HAP-1 (cell line): ENCODE data around the gene AXIN1.
A peak's percentile ranks its signal among the peaks of the same experiment; 100 is the strongest.
"Not testable (repeated sequence)": the region's sequence is repeated elsewhere in the genome, so short reads cannot be mapped to it uniquely, and the experiment has no call there.

Source experiments
- DNase-seq, 2 experiments: peaks; one replicate each; pipeline ENCODE4 v3.0.0-alpha.2; 2016 to 2020; ENCODE audit warnings: low spot score in 2 of 2
- H3K27me3 ChIP-seq: fragments of 250-450 bp; sonication (Bioruptor Pico); 2 replicates; pipeline ENCODE4 v1.5.1; 2020; ENCODE audit warnings: low read depth, mild to moderate bottlenecking, moderate library complexity
- H3K36me3 ChIP-seq: fragments of 250-450 bp; sonication (Bioruptor Pico); replicated peaks from 2 replicates; pipeline ENCODE4 v1.5.1; 2020; ENCODE audit warnings: mild to moderate bottlenecking
- H3K4me1 ChIP-seq: fragments of 250-450 bp; sonication (Bioruptor Pico); 2 replicates; pipeline ENCODE4 v1.5.1; 2020; ENCODE audit warnings: mild to moderate bottlenecking
- H3K4me3 ChIP-seq: fragments of 250-450 bp; sonication (Bioruptor Pico); 2 replicates; pipeline ENCODE4 v1.5.1; 2020; ENCODE audit warnings: mild to moderate bottlenecking, moderate library complexity
- H3K9me3 ChIP-seq: fragments of 250-450 bp; sonication (Bioruptor Pico); 2 replicates; pipeline ENCODE4 v1.5.1; 2020; ENCODE audit warnings: mild to moderate bottlenecking, moderate library complexity
- in situ Hi-C: fragments of 300-500 bp; cut with MboI; formaldehyde crosslinking; loops from 3 replicates; pipeline ENCODE4 v1.14.3; 2020; ENCODE audit warnings: low sequenced_read_pairs, inconsistent platforms, mixed read lengths

The AXIN1 gene

DNA sequence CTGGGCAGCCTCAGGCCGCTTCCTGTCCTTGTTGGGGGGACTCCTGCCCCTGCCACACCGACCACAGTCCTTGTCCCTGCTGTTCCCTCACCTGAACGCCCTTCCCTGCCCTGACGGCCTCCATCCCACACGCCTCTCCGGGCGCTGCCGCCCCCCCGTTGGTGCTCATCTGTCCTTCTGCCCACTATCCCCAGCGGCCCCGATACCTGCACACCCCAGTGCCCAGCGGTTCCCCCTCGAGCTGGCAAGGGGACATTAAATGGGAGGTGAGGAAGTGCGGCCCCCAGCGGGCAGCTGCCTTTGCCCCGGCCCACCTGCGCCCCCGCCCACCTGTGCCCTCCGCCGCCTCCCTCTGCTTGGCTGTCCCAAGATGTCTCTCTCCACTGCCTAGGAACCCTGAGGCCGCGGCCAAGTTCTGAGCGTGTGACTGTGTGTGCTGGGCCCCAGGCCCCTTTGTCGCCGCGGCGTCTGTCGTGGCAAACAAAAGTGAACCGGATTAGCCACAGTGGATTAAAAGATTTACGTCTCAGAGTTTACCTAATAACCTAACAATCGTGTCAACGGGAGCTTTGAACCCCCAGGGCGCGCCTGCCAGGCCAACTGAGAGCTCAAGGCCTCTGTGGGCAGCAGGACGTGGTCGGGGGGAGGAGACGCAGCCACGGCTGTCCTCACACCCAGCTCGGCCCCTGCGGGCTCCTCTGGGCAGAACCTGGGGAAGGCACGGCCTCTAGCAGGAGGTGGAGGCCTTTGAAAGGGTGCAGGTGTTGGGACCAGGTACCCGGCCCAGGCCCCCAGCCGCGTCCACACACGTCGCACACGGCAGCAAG, 7.6 kb upstream of the AXIN1 start:
- H3K9me3 ChIP-seq, result no peaks in the 10 kb centered on the region
- H3K27me3 ChIP-seq, result no peaks in the 10 kb centered on the region
- H3K4me3 ChIP-seq, result no peak overlapping the region
- no peaks in the 10 kb centered on the region for H3K36me3 ChIP-seq
- DNase-seq, result peak; percentile 81 to 87
- in situ Hi-C loops, result no loop called here
- H3K4me1 ChIP-seq, result peaks cover 10% of the 10 kb centered on the region

DNA sequence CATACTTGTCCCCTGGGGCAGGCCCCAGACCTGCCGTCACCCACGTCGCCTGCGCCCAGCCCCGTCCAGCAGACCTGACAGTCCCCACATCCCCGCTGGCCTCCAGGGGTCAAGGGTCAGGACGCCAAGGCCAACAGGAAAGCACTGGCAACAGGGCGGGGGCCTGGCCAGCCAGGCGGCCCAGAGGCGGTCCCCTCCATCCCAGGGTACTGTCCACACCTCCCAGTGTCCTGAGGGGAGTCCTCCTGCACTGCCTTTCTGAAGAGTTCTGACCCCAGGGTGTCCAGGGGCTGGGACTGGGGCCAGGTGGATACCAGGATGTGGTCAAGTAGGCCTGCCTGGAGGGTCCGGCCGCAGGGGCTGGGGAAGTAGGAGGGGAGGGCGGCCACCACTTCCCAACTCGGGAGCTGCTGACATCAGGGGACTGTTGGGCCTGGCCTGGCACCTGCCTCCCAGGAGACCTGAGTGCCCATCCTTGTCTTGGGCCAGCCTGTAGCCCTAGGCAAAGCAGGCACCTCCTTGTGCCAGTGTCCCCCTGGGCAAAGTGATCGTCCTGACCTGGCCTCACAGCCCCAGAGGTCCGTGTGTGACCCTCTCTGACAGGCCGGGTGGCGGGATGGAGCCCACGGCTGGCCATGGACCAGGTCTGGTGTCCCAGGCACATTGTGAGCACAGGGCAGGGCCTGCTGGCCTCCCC, 6.7 kb upstream of the AXIN1 start:
- H3K4me3 ChIP-seq, result no peak overlapping the region
- no peaks in the 10 kb centered on the region for H3K9me3 ChIP-seq
- in situ Hi-C loops, result no loop called here
- no peaks in the 10 kb centered on the region for H3K36me3 ChIP-seq
- H3K27me3 ChIP-seq, result no peaks in the 10 kb centered on the region
- DNase-seq, result no peak
- peaks cover 10% of the 10 kb centered on the region for H3K4me1 ChIP-seq

GRCh38 chr16:356741-357140, 4.2 kb upstream of the AXIN1 start:
- DNase-seq, result no peak
- no peaks in the 10 kb centered on the region for H3K27me3 ChIP-seq
- in situ Hi-C loops, result no loop called here
- no peaks in the 10 kb centered on the region for H3K9me3 ChIP-seq
- peaks cover 15% of the 10 kb centered on the region for H3K4me1 ChIP-seq
- H3K36me3 ChIP-seq, result no peaks in the 10 kb centered on the region
- no peak overlapping the region for H3K4me3 ChIP-seq

DNA sequence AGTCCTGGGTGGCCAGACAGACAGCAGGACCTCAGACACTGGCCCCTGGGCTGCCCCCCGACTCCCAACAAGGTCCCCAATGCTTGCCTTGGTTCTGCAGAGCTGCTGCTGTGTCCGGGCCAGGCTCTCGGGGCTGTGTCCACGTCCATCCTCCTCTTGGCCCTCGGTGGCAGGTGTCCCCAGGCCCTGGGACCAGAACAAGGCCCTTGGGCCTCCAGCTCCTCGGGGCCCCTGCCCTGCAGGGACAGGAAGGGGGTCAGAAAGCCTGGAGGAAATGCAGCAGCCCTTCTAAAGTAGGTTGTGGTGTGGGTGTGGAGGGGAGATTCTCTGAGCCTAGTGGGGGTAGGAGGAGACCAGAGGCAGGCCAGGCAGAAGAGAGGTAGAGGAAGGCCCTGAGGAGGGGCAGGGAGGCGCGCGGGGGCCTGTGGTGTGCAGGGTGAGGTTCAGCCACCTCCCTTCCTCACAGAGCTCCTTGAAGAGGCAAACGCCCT, 2.5 kb upstream of the AXIN1 start:
- DNase-seq, result no peak
- in situ Hi-C loops, result no loop called here
- H3K9me3 ChIP-seq, result no peaks in the 10 kb centered on the region
- peaks cover 9% of the 10 kb centered on the region; the same call in 1 of the 2 replicates for H3K36me3 ChIP-seq
- H3K4me3 ChIP-seq, result no peak overlapping the region
- no peaks in the 10 kb centered on the region for H3K27me3 ChIP-seq
- peaks cover 9% of the 10 kb centered on the region for H3K4me1 ChIP-seq

- in situ Hi-C loops, result no loop called here
- H3K4me1 ChIP-seq, result peaks cover 4% of the 10 kb centered on the region; the same call in 1 of the 2 replicates
- DNase-seq, result no peak
- peaks cover 11% of the 10 kb centered on the region; the same call in 1 of the 2 replicates for H3K36me3 ChIP-seq
- H3K4me3 ChIP-seq, result no peak overlapping the region
- H3K27me3 ChIP-seq, result no peaks in the 10 kb centered on the region
- no peaks in the 10 kb centered on the region for H3K9me3 ChIP-seq
These were observed 1.9 kb upstream of the AXIN1 start for GRCh38 chr16:354291-354881.

DNA sequence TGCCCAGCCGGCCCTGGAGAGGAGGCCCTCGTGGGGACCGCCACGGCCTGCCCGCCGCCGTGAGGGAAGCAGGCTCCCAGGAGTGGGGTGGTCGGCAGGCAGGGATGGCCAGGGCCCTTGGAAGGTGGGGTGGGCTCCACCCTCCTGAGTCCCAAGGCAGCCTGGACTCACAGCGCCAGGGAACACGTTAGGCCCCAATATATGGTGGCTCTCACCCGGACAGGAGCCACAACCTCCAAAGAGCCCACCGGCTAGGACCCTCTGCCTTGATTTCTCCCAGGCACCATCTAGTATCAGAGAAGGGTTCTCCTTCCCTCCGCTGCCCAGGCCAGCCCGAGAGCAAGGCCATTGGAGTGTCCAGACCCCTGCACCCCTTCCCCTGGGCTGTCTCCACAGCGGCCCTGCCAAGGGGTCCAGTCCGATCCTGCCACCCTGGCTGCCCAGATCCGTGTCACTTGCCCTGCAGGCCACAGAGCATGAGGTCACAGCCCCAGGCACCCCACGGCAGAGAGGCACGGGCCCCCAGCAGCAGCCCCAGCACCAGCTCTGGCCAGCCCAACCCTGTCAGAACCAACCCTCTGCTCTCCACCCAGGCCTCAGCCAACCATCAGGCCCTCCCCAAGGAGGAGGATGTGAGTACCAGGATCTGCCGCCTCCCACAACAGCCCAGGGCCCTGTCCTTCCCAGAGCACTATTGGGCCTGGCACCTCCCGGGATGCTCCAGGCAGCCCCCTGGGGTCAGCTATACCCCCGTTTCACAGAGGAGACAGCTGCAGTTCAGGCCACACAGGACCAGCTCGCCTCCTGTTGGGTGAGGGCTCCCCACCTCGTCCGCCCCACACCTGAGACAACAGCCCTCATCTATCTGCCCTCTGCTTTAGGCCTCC, 1.1 kb upstream of the AXIN1 start:
- in situ Hi-C loops, result no loop called here
- peak overlapping the region; percentile 28 for H3K4me3 ChIP-seq
- no peaks in the 10 kb centered on the region for H3K27me3 ChIP-seq
- H3K9me3 ChIP-seq, result no peaks in the 10 kb centered on the region
- no peak for DNase-seq
- H3K4me1 ChIP-seq, result peaks cover 4% of the 10 kb centered on the region; the same call in 1 of the 2 replicates
- H3K36me3 ChIP-seq, result peaks cover 11% of the 10 kb centered on the region

DNA sequence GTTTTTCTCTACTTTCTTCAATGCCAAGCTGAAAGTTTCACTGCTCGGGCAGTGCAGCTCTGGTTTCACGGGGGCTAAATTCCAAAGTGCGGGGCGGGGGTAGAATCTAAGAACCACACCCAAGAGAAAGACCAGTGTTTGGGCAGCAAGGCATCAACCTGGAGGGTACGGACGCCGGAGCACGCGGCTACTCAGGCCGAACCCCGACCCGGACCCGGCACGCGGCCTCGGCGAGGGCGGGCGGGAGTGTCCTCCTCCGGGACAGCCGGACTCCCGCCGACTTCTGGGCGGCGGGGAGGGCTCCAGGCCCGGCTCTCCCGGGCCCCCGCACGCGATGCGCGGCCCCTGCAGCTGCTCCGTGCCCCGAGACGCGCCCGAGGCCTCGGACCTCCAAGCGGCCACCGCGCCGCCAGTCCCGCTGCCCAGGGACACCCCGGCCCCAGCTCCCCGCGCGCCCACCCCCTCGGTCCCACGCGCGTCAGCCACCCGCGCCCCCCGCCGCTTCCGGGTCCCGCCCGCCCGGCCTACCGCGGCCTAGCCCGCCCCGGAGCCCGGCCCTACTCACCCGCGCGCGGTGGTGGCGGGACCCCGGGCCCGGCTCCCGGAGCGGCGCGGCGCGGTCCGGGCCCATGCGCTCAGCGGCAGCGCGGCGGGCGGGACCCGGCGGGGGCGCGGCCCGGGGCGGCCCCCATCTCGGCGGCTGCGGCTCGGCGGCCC, 561 bp downstream of the AXIN1 start:
- H3K9me3 ChIP-seq, result no peaks in the 10 kb centered on the region
- peaks cover 4% of the 10 kb centered on the region; the same call in 1 of the 2 replicates for H3K4me1 ChIP-seq
- no peak for DNase-seq
- H3K36me3 ChIP-seq, result peaks cover 22% of the 10 kb centered on the region
- peak overlapping the region; percentile 61 for H3K4me3 ChIP-seq
- in situ Hi-C loops, result no loop called here
- H3K27me3 ChIP-seq, result no peaks in the 10 kb centered on the region

- in situ Hi-C loops, result no loop called here
- no peaks in the 10 kb centered on the region for H3K27me3 ChIP-seq
- H3K4me1 ChIP-seq, result peaks cover 4% of the 10 kb centered on the region; the same call in 1 of the 2 replicates
- DNase-seq, result no peak
- H3K36me3 ChIP-seq, result peaks cover 39% of the 10 kb centered on the region
- H3K9me3 ChIP-seq, result no peaks in the 10 kb centered on the region
- H3K4me3 ChIP-seq, result no peak overlapping the region
These were observed 2.3 kb downstream of the AXIN1 start for GRCh38 chr16:350203-350602.

DNA sequence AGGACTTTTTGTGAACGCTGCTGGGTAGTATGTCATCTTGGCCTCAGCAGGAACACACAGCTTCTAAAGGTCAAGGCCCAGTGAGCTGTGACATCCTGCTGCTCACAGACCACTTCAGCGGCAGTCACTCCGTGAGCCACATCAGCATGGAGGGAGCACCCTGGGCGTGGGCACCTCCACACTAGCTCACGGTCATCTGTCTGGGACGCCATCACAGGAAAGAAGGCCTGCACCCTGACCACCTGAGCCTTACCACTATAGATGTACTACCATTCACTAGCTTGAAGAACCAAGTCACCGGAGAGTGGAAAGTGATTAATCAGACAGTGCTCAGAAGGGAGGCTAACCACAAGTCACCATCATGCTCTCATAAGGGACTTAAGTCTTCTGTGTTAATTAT, 3.3 kb downstream of the AXIN1 start:
- Histone ChIP-seq H3K4me3 (no peak overlapping the region), H3K9me3 (no peaks in the 10 kb centered on the region), H3K36me3 (peaks cover 48% of the 10 kb centered on the region), H3K4me1 (peaks cover 4% of the 10 kb centered on the region; the same call in 1 of the 2 replicates), H3K27me3 (no peaks in the 10 kb centered on the region)
- no peak for DNase-seq
- in situ Hi-C loops, result no loop called here

DNA sequence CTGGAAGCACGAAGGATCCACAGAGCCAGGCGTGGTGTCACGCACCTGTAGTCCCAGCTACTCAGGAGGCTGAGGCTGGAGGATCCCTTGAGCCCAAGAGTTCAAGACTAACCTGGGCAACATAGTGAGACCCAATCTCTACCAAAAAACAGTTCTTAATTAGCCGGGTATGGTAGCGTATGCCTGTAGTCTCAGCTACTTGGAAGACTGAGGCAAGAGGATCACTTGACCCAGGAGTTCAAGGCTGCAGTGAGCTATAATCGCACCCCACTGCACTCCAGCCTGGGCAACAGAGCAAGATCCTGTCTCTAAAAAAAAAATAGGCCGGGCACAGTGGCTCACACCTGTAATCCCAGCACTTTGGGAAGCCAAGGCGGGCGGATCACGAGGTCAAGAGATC, 4.0 kb downstream of the AXIN1 start:
- peaks cover 48% of the 10 kb centered on the region for H3K36me3 ChIP-seq
- H3K4me3 ChIP-seq, DNase-seq, H3K9me3 ChIP-seq, H3K4me1 ChIP-seq, in situ Hi-C loops, H3K27me3 ChIP-seq: not testable (repeated sequence)

- Histone ChIP-seq H3K27me3 (no peaks in the 10 kb centered on the region), H3K4me3 (no peak overlapping the region), H3K9me3 (no peaks in the 10 kb centered on the region), H3K36me3 (peaks cover 55% of the 10 kb centered on the region), H3K4me1 (no peaks in the 10 kb centered on the region; the same call in 1 of the 2 replicates)
- DNase-seq, result no peak
- in situ Hi-C loops, result no loop called here
These were observed 5.3 kb downstream of the AXIN1 start for GRCh38 chr16:347203-347602.

- Histone ChIP-seq H3K4me3 (no peak overlapping the region), H3K27me3 (no peaks in the 10 kb centered on the region), H3K36me3 (peaks cover 57% of the 10 kb centered on the region), H3K9me3 (no peaks in the 10 kb centered on the region), H3K4me1 (no peaks in the 10 kb centered on the region; the same call in 1 of the 2 replicates)
- in situ Hi-C loops, result no loop called here
- no peak for DNase-seq
These were observed 5.9 kb downstream of the AXIN1 start for GRCh38 chr16:346587-346986.
